NOMO-1 treated with dmso at 0.1 percent for 144 hours (cell line): ENCODE measurements around the gene TAF11L8.
"Not testable (repeated sequence)": the region's sequence is repeated elsewhere in the genome, so short reads cannot be mapped to it uniquely, and the experiment has no call there.

ENCODE experiments used
- DNase-seq: peaks from one replicate; lab custom pipeline; 2025; ENCODE audit not compliant: unreplicated experiment; lab: John Stamatoyannopoulos, UW

Gene TAF11L8

GRCh38 chr5:17590860-17591259 is at the start of gene TAF11L8:
Gene TAF11L8, minus strand, starts transcription at chr5:17590960.
- DNase-seq: not testable (repeated sequence)

GRCh38 chr5:17634160-17634559 is 43.4 kb upstream of the TAF11L8 start, which contains the start of gene TAF11L14:
Gene TAF11L14, plus strand, starts transcription at chr5:17634460.
- DNase-seq: no peak

GRCh38 chr5:17631788-17632187 is 41.0 kb upstream of the TAF11L8 start, which contains the start of gene TAF11L13:
Gene TAF11L13, plus strand, starts transcription at chr5:17632088.
- not testable (repeated sequence) for DNase-seq

- DNase-seq: no peak
Measured at GRCh38 chr5:17625686-17626085, 34.9 kb upstream of the TAF11L8 start.

- no peak for DNase-seq
Measured at GRCh38 chr5:17620627-17621026, 29.9 kb upstream of the TAF11L8 start.

- no peak for DNase-seq
Measured at GRCh38 chr5:17619354-17619753, 28.6 kb upstream of the TAF11L8 start.

- no peak for DNase-seq
Measured at GRCh38 chr5:17614872-17615605, 24.3 kb upstream of the TAF11L8 start.

- DNase-seq: not testable (repeated sequence)
Measured at GRCh38 chr5:17610092-17610491, 19.3 kb upstream of the TAF11L8 start, which contains the start of gene TAF11L12. Gene TAF11L12, plus strand, starts transcription at chr5:17610392.

- DNase-seq: not testable (repeated sequence)
Measured at GRCh38 chr5:17607461-17607860, 16.7 kb upstream of the TAF11L8 start.

- DNase-seq: no peak
Measured at GRCh38 chr5:17604951-17605350, 14.2 kb upstream of the TAF11L8 start.

- DNase-seq: not testable (repeated sequence)
Measured at GRCh38 chr5:17603880-17604279, 13.1 kb upstream of the TAF11L8 start, which contains the start of gene TAF11L11. Gene TAF11L11, plus strand, starts transcription at chr5:17604183.

- DNase-seq: not testable (repeated sequence)
Measured at GRCh38 chr5:17597728-17598127, 7.0 kb upstream of the TAF11L8 start, which contains the start of gene TAF11L10. Gene TAF11L10, minus strand, starts transcription at chr5:17597828.

GRCh38 chr5:17594255-17594654 is 3.5 kb upstream of the TAF11L8 start, which contains the start of gene TAF11L9:
Gene TAF11L9, minus strand, starts transcription at chr5:17594394.
- DNase-seq: not testable (repeated sequence)

GRCh38 chr5:17585658-17586057 is 5.1 kb downstream of the TAF11L8 start, which contains the start of gene TAF11L7:
Gene TAF11L7, minus strand, starts transcription at chr5:17585758.
- DNase-seq: not testable (repeated sequence)
